ENCODE data around the gene MYL6B. TPM values are rescaled to one million over a fixed set of nuclear protein-coding genes. Genes with fewer than 3 reads are reported as not detected.

The MYL6B gene
- total RNA-seq, 1 experiment from 2014 or later = 153 TPM

DNA sequence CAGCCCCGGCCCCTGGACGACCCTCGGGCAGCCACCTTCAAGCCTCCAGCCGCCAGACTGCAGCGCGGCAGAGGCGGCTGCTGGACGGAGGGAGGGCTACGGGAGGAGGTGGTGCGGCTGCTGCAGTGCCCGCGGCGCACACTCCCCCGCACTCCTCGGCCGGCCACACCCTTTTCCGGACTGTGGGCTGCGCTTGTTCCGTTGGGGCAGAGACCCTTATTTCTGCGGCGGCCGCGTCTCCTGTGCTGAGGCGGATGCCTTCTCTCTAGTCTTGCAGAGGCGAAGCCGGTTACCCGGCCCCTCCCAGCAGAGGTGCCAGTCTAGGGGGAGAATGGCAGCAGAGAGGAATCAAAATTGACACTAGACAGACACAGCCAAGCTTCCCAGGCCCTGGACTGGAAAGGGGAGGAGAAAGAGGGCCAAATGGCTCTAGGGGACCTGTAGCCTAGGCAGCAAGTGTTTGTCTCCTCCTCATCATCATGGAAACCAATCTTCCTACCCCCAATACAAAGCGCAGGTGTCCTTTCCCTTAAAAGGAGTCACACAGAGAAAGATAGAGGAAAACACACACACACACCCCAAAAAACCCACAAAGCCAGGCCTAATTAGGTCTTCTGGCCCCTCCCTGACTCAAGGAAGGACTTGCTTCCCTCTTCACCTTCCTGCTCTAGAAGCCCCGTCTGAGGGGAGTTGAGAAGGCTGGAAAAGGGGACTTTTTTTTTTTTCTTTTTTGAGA lies 23.0 kb upstream of the MYL6B start:
- no peak for TF ChIP-seq EZH2 (IDR thresholded peaks at IDR 0.05; ENCODE audit: low read length, unreplicated experiment)
- no peak for TF ChIP-seq EZH2phosphoT487 (IDR thresholded peaks at IDR 0.05; ENCODE audit: borderline replicate concordance, low read length)
- TF ChIP-seq, protein P1, sequence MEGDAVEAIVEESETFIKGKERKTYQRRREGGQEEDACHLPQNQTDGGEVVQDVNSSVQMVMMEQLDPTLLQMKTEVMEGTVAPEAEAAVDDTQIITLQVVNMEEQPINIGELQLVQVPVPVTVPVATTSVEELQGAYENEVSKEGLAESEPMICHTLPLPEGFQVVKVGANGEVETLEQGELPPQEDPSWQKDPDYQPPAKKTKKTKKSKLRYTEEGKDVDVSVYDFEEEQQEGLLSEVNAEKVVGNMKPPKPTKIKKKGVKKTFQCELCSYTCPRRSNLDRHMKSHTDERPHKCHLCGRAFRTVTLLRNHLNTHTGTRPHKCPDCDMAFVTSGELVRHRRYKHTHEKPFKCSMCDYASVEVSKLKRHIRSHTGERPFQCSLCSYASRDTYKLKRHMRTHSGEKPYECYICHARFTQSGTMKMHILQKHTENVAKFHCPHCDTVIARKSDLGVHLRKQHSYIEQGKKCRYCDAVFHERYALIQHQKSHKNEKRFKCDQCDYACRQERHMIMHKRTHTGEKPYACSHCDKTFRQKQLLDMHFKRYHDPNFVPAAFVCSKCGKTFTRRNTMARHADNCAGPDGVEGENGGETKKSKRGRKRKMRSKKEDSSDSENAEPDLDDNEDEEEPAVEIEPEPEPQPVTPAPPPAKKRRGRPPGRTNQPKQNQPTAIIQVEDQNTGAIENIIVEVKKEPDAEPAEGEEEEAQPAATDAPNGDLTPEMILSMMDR (conservative IDR thresholded peaks at IDR 0.05; ENCODE audit: low read depth, low read length) = no peak
- Histone ChIP-seq H3K36me3 (ENCODE audit: low read depth, low read length) (peaks cover 32% of the 10 kb centered on the region), H3K27me3 (ENCODE audit: low read length) (no peaks in the 10 kb centered on the region), H3K79me2 (ENCODE audit: low read length) (peaks cover 25% of the 10 kb centered on the region), H3K27ac (ENCODE audit: low read length) (no peak overlapping the region; the same call in 1 of the 2 replicates), H3K9me2 (replicated peaks; ENCODE audit: low read length) (no peaks in the 10 kb centered on the region), H3K4me2 (ENCODE audit: low read length) (peak overlapping the region; percentile 100), H3K9me3 (ENCODE audit: low read length) (no peaks in the 10 kb centered on the region), H3K4me1 (ENCODE audit: insufficient read depth, low read length) (peaks cover 27% of the 10 kb centered on the region), H3K9ac (ENCODE audit: low read length) (peak overlapping the region; percentile 84), H3K4me3 (ENCODE audit: low read length) (peak overlapping the region; percentile 96), H3F3A (ENCODE audit: low read length, unreplicated experiment) (no peaks in the 10 kb centered on the region), H2AFZ (ENCODE audit: low read length) (peak overlapping the region; percentile 85), H4K20me1 (ENCODE audit: low read length) (no peaks in the 10 kb centered on the region)
- POLR2A ChIA-PET (ENCODE audit: unreplicated experiment) = interaction anchor here (0.6 to 0.7 kb wide), 3 partner anchors 29 to 222 kb away, joined by 4 to 6 read pairs (median 5); partner anchors contain the start of gene MYL6
- ATAC-seq (peak; percentile 36), DNase-seq (peak; percentile 62)
- no TSS peak for BruUV-seq (replicated peaks)
- CTCF ChIA-PET = no interaction called here
- intact Hi-C loops (cut with micrococcal nuclease) = no loop called here

DNA sequence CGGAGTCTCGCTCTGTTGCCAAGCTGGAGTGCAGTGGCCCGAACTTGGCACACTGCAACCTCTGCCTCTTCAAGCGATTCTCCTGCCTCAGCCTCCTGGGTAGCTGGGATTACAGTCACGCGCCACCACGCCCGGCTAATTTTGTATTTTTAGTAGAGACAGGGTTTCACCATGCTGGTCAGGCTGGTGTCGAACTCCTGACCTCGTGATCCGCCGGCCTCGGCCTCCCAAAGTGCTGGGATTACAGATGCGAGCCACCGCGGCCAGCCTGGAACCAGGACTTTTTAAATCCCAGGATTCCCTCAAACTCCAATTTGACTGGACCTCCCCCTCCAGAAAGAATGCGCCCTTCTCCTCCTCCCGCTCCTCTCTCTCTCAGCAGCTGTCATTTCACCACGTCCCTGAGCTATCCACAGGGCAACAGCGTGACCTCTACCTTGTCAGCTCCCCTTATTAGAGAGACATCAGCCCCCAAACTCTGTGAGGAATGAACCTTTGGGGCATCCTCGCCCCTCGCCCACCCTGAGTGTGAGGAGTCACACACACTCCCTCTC lies 22.4 kb upstream of the MYL6B start:
- Histone ChIP-seq H3K9me3 (ENCODE audit: low read length) (no peaks in the 10 kb centered on the region), H3K27me3 (ENCODE audit: low read length) (no peaks in the 10 kb centered on the region), H3K4me1 (ENCODE audit: insufficient read depth, low read length) (peaks cover 27% of the 10 kb centered on the region), H3K36me3 (ENCODE audit: low read depth, low read length) (peaks cover 32% of the 10 kb centered on the region), H3K9ac (ENCODE audit: low read length) (no peak overlapping the region), H3F3A (ENCODE audit: low read length, unreplicated experiment) (no peaks in the 10 kb centered on the region), H3K9me2 (replicated peaks; ENCODE audit: low read length) (no peaks in the 10 kb centered on the region), H3K4me2 (ENCODE audit: low read length) (peak overlapping the region; percentile 100), H3K4me3 (ENCODE audit: low read length) (peak overlapping the region; percentile 96; the same call in 1 of the 2 replicates), H3K27ac (ENCODE audit: low read length) (no peak overlapping the region), H3K79me2 (ENCODE audit: low read length) (peaks cover 25% of the 10 kb centered on the region), H2AFZ (ENCODE audit: low read length) (no peak overlapping the region), H4K20me1 (ENCODE audit: low read length) (no peaks in the 10 kb centered on the region)
- POLR2A ChIA-PET (ENCODE audit: unreplicated experiment) = interaction anchor here (0.6 kb wide), 1 partner anchor 223 kb away, joined by 5 read pairs; no protein-coding TSS in a partner anchor
- no TSS peak for BruUV-seq (replicated peaks)
- ATAC-seq = no peak
- intact Hi-C loops (cut with micrococcal nuclease) = no loop called here
- no peak for DNase-seq
- CTCF ChIA-PET = no interaction called here
- TF ChIP-seq EZH2phosphoT487 (IDR thresholded peaks at IDR 0.05; ENCODE audit: borderline replicate concordance, low read length) (no peak), EZH2 (IDR thresholded peaks at IDR 0.05; ENCODE audit: low read length, unreplicated experiment) (no peak)
- TF ChIP-seq, protein P1 (conservative IDR thresholded peaks at IDR 0.05; ENCODE audit: low read depth, low read length) = no peak

DNA sequence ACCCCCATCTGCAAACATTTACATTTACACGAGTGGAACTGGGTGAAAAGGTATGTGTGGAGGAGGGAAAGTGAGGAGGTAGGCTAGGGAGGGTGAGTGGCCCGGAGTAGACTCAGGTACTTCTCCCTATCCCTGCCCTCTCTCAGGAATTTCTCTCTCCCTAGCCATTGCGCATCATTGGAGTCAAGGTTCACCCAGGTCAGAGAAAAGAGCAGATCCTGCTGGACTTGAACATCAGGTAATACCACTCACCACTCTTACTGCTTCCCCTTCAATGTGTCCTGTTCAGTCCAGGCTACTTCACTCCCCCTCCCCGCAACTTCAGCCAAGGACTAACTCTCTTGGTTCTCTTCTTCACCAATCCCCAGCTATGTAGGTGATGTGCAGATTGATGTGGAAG lies 21.5 kb upstream of the MYL6B start:
- TF ChIP-seq EZH2 (IDR thresholded peaks at IDR 0.05; ENCODE audit: low read length, unreplicated experiment) (no peak), EZH2phosphoT487 (IDR thresholded peaks at IDR 0.05; ENCODE audit: borderline replicate concordance, low read length) (no peak)
- TF ChIP-seq, protein P1 (conservative IDR thresholded peaks at IDR 0.05; ENCODE audit: low read depth, low read length) = no peak
- no peak for ATAC-seq
- peaks cover 32% of the 10 kb centered on the region for H3K36me3 ChIP-seq (ENCODE audit: low read depth, low read length)
- POLR2A ChIA-PET (ENCODE audit: unreplicated experiment) = no interaction called here
- H3K9me3 ChIP-seq (ENCODE audit: low read length) = no peaks in the 10 kb centered on the region
- H3K4me3 ChIP-seq (ENCODE audit: low read length) = no peak overlapping the region
- no peaks in the 10 kb centered on the region for H3K9me2 ChIP-seq (replicated peaks; ENCODE audit: low read length)
- intact Hi-C loops (cut with micrococcal nuclease) = no loop called here
- H2AFZ ChIP-seq (ENCODE audit: low read length) = no peak overlapping the region
- peaks cover 27% of the 10 kb centered on the region for H3K4me1 ChIP-seq (ENCODE audit: insufficient read depth, low read length)
- H3K9ac ChIP-seq (ENCODE audit: low read length) = no peak overlapping the region
- no peak overlapping the region for H3K27ac ChIP-seq (ENCODE audit: low read length)
- BruUV-seq (replicated peaks) = no TSS peak
- CTCF ChIA-PET = no interaction called here
- DNase-seq = no peak
- H3K27me3 ChIP-seq (ENCODE audit: low read length) = no peaks in the 10 kb centered on the region
- peak overlapping the region; percentile 5; the same call in 1 of the 2 replicates for H3K4me2 ChIP-seq (ENCODE audit: low read length)
- H3K79me2 ChIP-seq (ENCODE audit: low read length) = peaks cover 25% of the 10 kb centered on the region
- no peaks in the 10 kb centered on the region for H4K20me1 ChIP-seq (ENCODE audit: low read length)
- no peaks in the 10 kb centered on the region for H3F3A ChIP-seq (ENCODE audit: low read length, unreplicated experiment)
